IMR-90 (cell line): ENCODE results near the gene INAFM1. TPM values are rescaled to one million over a fixed set of nuclear protein-coding genes. Genes with fewer than 3 reads are reported as not detected.

Experiments
- ATAC-seq: fragments of 200-7000 bp; cut with Tn5 transposase; 2 replicates; pipeline ENCODE4 v1.9.1; 2020; ENCODE audit warnings: low read depth, mild to moderate bottlenecking, moderate library complexity
- BruUV-seq: library from RNA; stranded (reverse); fragments of 400-500 nt; replicated peaks from 2 replicates; lab custom pipeline; 2021; lab: Mats Ljungman, UMichigan
- CTCF ChIA-PET: fragments of 300-600 bp; formaldehyde crosslinking; extraction: SDS; loops from one replicate; lab custom pipeline; 2021; ENCODE audit warnings: antibody characterized with exemption; lab: Yijun Ruan, JAX
- POLR2A ChIA-PET: fragments of 300-600 bp; sonication (Branson Sonifier 250); formaldehyde crosslinking; loops from one replicate; lab custom pipeline; 2022; ENCODE audit warnings: antibody characterized with exemption; ENCODE audit not compliant: unreplicated experiment; lab: Charles Lee
- DNase-seq: peaks from one replicate; pipeline ENCODE4 v3.0.0; 2013
- H2AFZ ChIP-seq: replicated peaks from 2 replicates; pipeline ENCODE3; 2013; ENCODE audit warnings: low read length, mild to moderate bottlenecking; ENCODE audit not compliant: poor library complexity
- H2AK5ac ChIP-seq: 2 replicates; pipeline ENCODE4 v1.6.1; 2013; ENCODE audit warnings: low read depth, low read length, inconsistent platforms
- H2AK9ac ChIP-seq: replicated peaks from 2 replicates; pipeline ENCODE3; 2013; ENCODE audit warnings: mild to moderate bottlenecking, low read depth, low read length, moderate library complexity; ENCODE audit not compliant: poor library complexity
- H2BK120ac ChIP-seq: 2 replicates; pipeline ENCODE4 v1.6.1; 2013; ENCODE audit warnings: low read depth, low read length, inconsistent platforms
- H2BK15ac ChIP-seq: 3 replicates; pipeline ENCODE4 v1.6.1; 2013; ENCODE audit warnings: low read depth, low read length, inconsistent platforms
- H2BK20ac ChIP-seq: 2 replicates; pipeline ENCODE4 v1.6.1; 2013; ENCODE audit warnings: low read depth, mild to moderate bottlenecking, inconsistent platforms, low read length, moderate library complexity
- H2BK5ac ChIP-seq: 2 replicates; pipeline ENCODE4 v1.6.1; 2013; ENCODE audit warnings: mild to moderate bottlenecking, low read depth, low read length, inconsistent platforms; ENCODE audit not compliant: poor library complexity, severe bottlenecking
- H3K14ac ChIP-seq: replicated peaks from 2 replicates; pipeline ENCODE4 v1.6.1; 2013; ENCODE audit warnings: low read depth, low read length, inconsistent platforms
- H3K18ac ChIP-seq: 2 replicates; pipeline ENCODE4 v1.6.1; 2013; ENCODE audit warnings: low read depth, low read length, control low read depth
- H3K23ac ChIP-seq: 2 replicates; pipeline ENCODE4 v1.6.1; 2013; ENCODE audit warnings: low read depth, low read length, inconsistent platforms
- H3K27ac ChIP-seq: 2 replicates; pipeline ENCODE4 v1.5.1; 2013; ENCODE audit warnings: mild to moderate bottlenecking, control low read depth, low read length; ENCODE audit not compliant: insufficient read depth
- H3K27me3 ChIP-seq: 2 replicates; pipeline ENCODE4 v1.6.1; 2013; ENCODE audit warnings: low read length; ENCODE audit not compliant: control insufficient read depth, insufficient read depth
- H3K36me3 ChIP-seq: 2 replicates; pipeline ENCODE4 v1.6.1; 2013; ENCODE audit warnings: low read length, mixed read lengths; ENCODE audit not compliant: control insufficient read depth, insufficient read depth
- H3K4ac ChIP-seq: 2 replicates; pipeline ENCODE4 v1.6.1; 2013; ENCODE audit warnings: low read depth, low read length, inconsistent platforms
- H3K4me1 ChIP-seq: 2 replicates; pipeline ENCODE4 v1.6.1; 2013; ENCODE audit warnings: low read length, mixed read lengths; ENCODE audit not compliant: control insufficient read depth, insufficient read depth
- H3K4me2 ChIP-seq: 2 replicates; pipeline ENCODE4 v1.6.1; 2013; ENCODE audit warnings: low read depth, mild to moderate bottlenecking, control low read depth, low read length, moderate library complexity
- H3K4me3 ChIP-seq: 2 replicates; pipeline ENCODE4 v1.5.1; 2013; ENCODE audit warnings: low read depth, mild to moderate bottlenecking, control low read depth, low read length, moderate library complexity; ENCODE audit not compliant: insufficient read depth
- H3K56ac ChIP-seq: 2 replicates; pipeline ENCODE4 v1.6.1; 2013; ENCODE audit warnings: low read length, inconsistent platforms; ENCODE audit not compliant: insufficient read depth; ENCODE audit errors: extremely low read depth
- H3K79me1 ChIP-seq, 2 experiments: 2 replicates each; pipeline ENCODE4 v1.6.1; 2013; ENCODE audit warnings: low read length in 2 of 2, inconsistent platforms in 1 of 2, low read depth in 1 of 2
- H3K9ac ChIP-seq: 2 replicates; pipeline ENCODE4 v1.6.1; 2013; ENCODE audit warnings: low read depth, low read length, control low read depth
- H3K9me1 ChIP-seq: 2 replicates; pipeline ENCODE4 v1.6.1; 2013; ENCODE audit warnings: low read length, inconsistent platforms; ENCODE audit not compliant: insufficient read depth
- H3K9me3 ChIP-seq: 2 replicates; pipeline ENCODE4 v1.6.1; 2013; ENCODE audit warnings: low read length; ENCODE audit not compliant: control insufficient read depth, insufficient read depth
- H4K20me1 ChIP-seq: 2 replicates; pipeline ENCODE4 v1.6.1; 2013; ENCODE audit warnings: low read length, inconsistent platforms; ENCODE audit not compliant: insufficient read depth
- H4K5ac ChIP-seq: 2 replicates; pipeline ENCODE4 v1.6.1; 2013; ENCODE audit warnings: mild to moderate bottlenecking, low read depth, low read length, control low read depth
- H4K8ac ChIP-seq, 2 experiments: 2 replicates each; pipeline ENCODE4 v1.6.1; 2013; ENCODE audit warnings: low read depth in 2 of 2, low read length in 2 of 2, control low read depth in 1 of 2, inconsistent platforms in 1 of 2
- H4K91ac ChIP-seq: 2 replicates; pipeline ENCODE4 v1.6.1; 2013; ENCODE audit warnings: low read depth, low read length, inconsistent platforms; ENCODE audit not compliant: insufficient read depth
- BHLHE40 ChIP-seq: fragments of 150-350 bp; IDR thresholded peaks from 2 replicates; pipeline ENCODE4 v1.6.1; 2016; ENCODE audit warnings: mild to moderate bottlenecking, low read depth, low read length
- CEBPB ChIP-seq: IDR thresholded peaks from 2 replicates; pipeline ENCODE4 v1.6.1; 2012; ENCODE audit warnings: low read depth, low read length, improper control_type of control experiment
- CHD1 ChIP-seq: IDR thresholded peaks from 2 replicates; pipeline ENCODE4 v1.6.1; 2012; ENCODE audit warnings: low read depth, low read length, improper control_type of control experiment
- CTCF ChIP-seq: conservative IDR thresholded peaks from 2 replicates; pipeline ENCODE4 v1.5.1; 2012; ENCODE audit warnings: mild to moderate bottlenecking, low read depth, low read length, improper control_type of control experiment
- FOS ChIP-seq: fragments of 150-350 bp; IDR thresholded peaks from 2 replicates; pipeline ENCODE4 v1.6.1; 2016; ENCODE audit warnings: low read depth, low read length
- MAFK ChIP-seq: IDR thresholded peaks from 2 replicates; pipeline ENCODE4 v1.6.1; 2012; ENCODE audit warnings: low read depth, low read length, improper control_type of control experiment
- MAZ ChIP-seq: IDR thresholded peaks from 2 replicates; pipeline ENCODE4 v1.6.1; 2012; ENCODE audit warnings: low read depth, mild to moderate bottlenecking, low read length, improper control_type of control experiment, moderate library complexity, borderline replicate concordance
- MXI1 ChIP-seq: IDR thresholded peaks from 2 replicates; pipeline ENCODE4 v1.6.1; 2012; ENCODE audit warnings: low read depth, mild to moderate bottlenecking, low read length, moderate library complexity, borderline replicate concordance
- NFE2L2 ChIP-seq: fragments of 150-350 bp; IDR thresholded peaks from 2 replicates; pipeline ENCODE4 v1.6.1; 2016; ENCODE audit warnings: low read depth, mild to moderate bottlenecking, low read length
- POLR2A ChIP-seq: IDR thresholded peaks from 2 replicates; pipeline ENCODE4 v1.6.1; 2012; ENCODE audit warnings: mild to moderate bottlenecking, low read depth, low read length
- RAD21 ChIP-seq: IDR thresholded peaks from 2 replicates; pipeline ENCODE4 v1.6.1; 2012; ENCODE audit warnings: low read length, improper control_type of control experiment
- RCOR1 ChIP-seq: IDR thresholded peaks from 2 replicates; pipeline ENCODE4 v1.6.1; 2012; ENCODE audit warnings: mild to moderate bottlenecking, low read length, improper control_type of control experiment; ENCODE audit not compliant: insufficient replicate concordance
- RFX5 ChIP-seq: IDR thresholded peaks from 2 replicates; pipeline ENCODE4 v1.8.0; 2012; ENCODE audit warnings: low read depth, mild to moderate bottlenecking, low read length, moderate library complexity
- SMC3 ChIP-seq: fragments of 150-350 bp; IDR thresholded peaks from 2 replicates; pipeline ENCODE4 v1.6.1; 2016; ENCODE audit warnings: low read depth, mild to moderate bottlenecking, antibody characterized with exemption, low read length, moderate library complexity
- WGBS, 2 experiments: methylation state at CpG; one replicate each; pipeline versions ENCODE4 v1.1.5 to v1.1.7; 2013; ENCODE audit warnings: missing lambda C conversion rate in 2 of 2; ENCODE audit not compliant: insufficient read length in 1 of 2; ENCODE audit errors: extremely low coverage in 2 of 2; 5-methylcytosine and 5-hydroxymethylcytosine counted together
- dilution Hi-C: fragments of 300-500 bp; cut with HindIII; formaldehyde crosslinking; loops from one replicate; pipeline ENCODE4 v1.14.3; 2018; ENCODE audit warnings: low sequenced_read_pairs; ENCODE audit not compliant: unreplicated experiment
- in situ Hi-C: fragments of 300-500 bp; cut with MboI; formaldehyde crosslinking; loops from 3 replicates; pipeline ENCODE4 v1.14.3; 2019; ENCODE audit warnings: low sequenced_read_pairs, inconsistent platforms, mixed read lengths
- intact Hi-C: fragments of 100-400 bp; cut with micrococcal nuclease; formaldehyde crosslinking; loops from 2 replicates; pipeline ENCODE4 v1.10.0; 2022
- polyA plus RNA-seq, 3 experiments: library from polyadenylated mRNA; depleted of rRNA; stranded (reverse); fragments of >200 nt; gene quantifications; 2 replicates each; pipeline ENCODE4 v1.2.3, GENCODE V29; 2012; ENCODE audit warnings: low replicate concordance in 1 of 3
- total RNA-seq: library from RNA; depleted of rRNA; stranded (reverse); fragments of >200 nt; gene quantifications from 2 replicates; pipeline ENCODE4 v1.2.3, GENCODE V29; 2012
- TF ChIP-seq, protein P1 (sequence below): fragments of 150-350 bp; IDR thresholded peaks from 2 replicates; pipeline ENCODE4 v1.6.1; 2016; ENCODE audit warnings: low read depth, mild to moderate bottlenecking, low read length, moderate library complexity, borderline replicate concordance
- TF ChIP-seq, protein P2 (sequence below): fragments of 150-350 bp; IDR thresholded peaks from 2 replicates; pipeline ENCODE4 v1.6.1; 2017; ENCODE audit warnings: mild to moderate bottlenecking, antibody characterized with exemption, low read length, low read depth

The INAFM1 gene
- total and polyA plus RNA-seq, 2 of the 4 experiments (the other 2 are of a cell fraction), result 0.36 to 7.8 TPM

GRCh38 chr19:47309608-47310007 lies 34.9 kb downstream of the INAFM1 start, which contains the start of gene C5AR1:
Gene C5AR1 (plus strand): TSS chr19:47309861. CDS start chr19:47309896, 35 bp downstream.
- POLR2A ChIA-PET, result no interaction called here
- H3K79me1 ChIP-seq, result no peaks in the 10 kb centered on the region
- no TSS peak for BruUV-seq
- intact Hi-C loops (loop anchor here (5.0 kb wide), 2 partner anchors 38 to 388 kb away; partner anchors contain the start of gene DHX34), in situ Hi-C loops (no loop called here), dilution Hi-C loops (no loop called here)
- no peak within 1 kb of the TSS for H4K8ac ChIP-seq
- H3K4ac ChIP-seq, result peak within 1 kb of the TSS; percentile 26; the same call in 1 of the 2 replicates
- H3K14ac ChIP-seq, result no peak within 1 kb of the TSS
- H3K36me3 ChIP-seq, result no peaks in the 10 kb centered on the region
- no peak within 1 kb of the TSS for H2AK9ac ChIP-seq
- H3K27me3 ChIP-seq, result no peaks in the 10 kb centered on the region
- H3K4me1 ChIP-seq, result no peaks in the 10 kb centered on the region
- no peak within 1 kb of the TSS for H2BK20ac ChIP-seq
- WGBS, 2 experiments, result 48% methylated on average over 5 of the region's 12 CpGs; no CpG with 5 or more reads in 1 of the 2 experiments
- no peak within 1 kb of the TSS for H3K23ac ChIP-seq
- ATAC-seq (no peak), DNase-seq (no peak)
- H3K9me1 ChIP-seq, result 0 out of 2 replicates have a peak, but pooled peaks cover 4% of the 10 kb centered on the region
- H4K91ac ChIP-seq, result no peak within 1 kb of the TSS
- no peak for TF ChIP-seq NFE2L2
- TF ChIP-seq POLR2A, result no peak
- TF ChIP-seq MAFK, result no peak
- no peak for TF ChIP-seq CHD1
- TF ChIP-seq, protein P1, sequence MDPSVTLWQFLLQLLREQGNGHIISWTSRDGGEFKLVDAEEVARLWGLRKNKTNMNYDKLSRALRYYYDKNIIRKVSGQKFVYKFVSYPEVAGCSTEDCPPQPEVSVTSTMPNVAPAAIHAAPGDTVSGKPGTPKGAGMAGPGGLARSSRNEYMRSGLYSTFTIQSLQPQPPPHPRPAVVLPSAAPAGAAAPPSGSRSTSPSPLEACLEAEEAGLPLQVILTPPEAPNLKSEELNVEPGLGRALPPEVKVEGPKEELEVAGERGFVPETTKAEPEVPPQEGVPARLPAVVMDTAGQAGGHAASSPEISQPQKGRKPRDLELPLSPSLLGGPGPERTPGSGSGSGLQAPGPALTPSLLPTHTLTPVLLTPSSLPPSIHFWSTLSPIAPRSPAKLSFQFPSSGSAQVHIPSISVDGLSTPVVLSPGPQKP, result no peak
- no peak for TF ChIP-seq RCOR1
- TF ChIP-seq SMC3, result no peak
- no peak for TF ChIP-seq FOS
- TF ChIP-seq, protein P2, sequence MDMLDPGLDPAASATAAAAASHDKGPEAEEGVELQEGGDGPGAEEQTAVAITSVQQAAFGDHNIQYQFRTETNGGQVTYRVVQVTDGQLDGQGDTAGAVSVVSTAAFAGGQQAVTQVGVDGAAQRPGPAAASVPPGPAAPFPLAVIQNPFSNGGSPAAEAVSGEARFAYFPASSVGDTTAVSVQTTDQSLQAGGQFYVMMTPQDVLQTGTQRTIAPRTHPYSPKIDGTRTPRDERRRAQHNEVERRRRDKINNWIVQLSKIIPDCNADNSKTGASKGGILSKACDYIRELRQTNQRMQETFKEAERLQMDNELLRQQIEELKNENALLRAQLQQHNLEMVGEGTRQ, result no peak
- no peak for TF ChIP-seq MXI1
- no peak for TF ChIP-seq RAD21
- TF ChIP-seq CEBPB, result no peak
- TF ChIP-seq RFX5, result no peak
- TF ChIP-seq BHLHE40, result no peak
- TF ChIP-seq CTCF, result no peak
- no peak for TF ChIP-seq MAZ
- H2BK120ac ChIP-seq, result peak within 1 kb of the TSS; percentile 31; the same call in 1 of the 2 replicates
- no peak within 1 kb of the TSS for H3K4me2 ChIP-seq
- H2AFZ ChIP-seq, result peak within 1 kb of the TSS; percentile 23
- H3K27ac ChIP-seq, result no peak within 1 kb of the TSS
- CTCF ChIA-PET, result interaction anchor here (1.3 kb wide), 1 partner anchor 81 kb away, joined by 4 read pairs; no protein-coding TSS in a partner anchor
- no peak within 1 kb of the TSS for H2BK15ac ChIP-seq
- H4K5ac ChIP-seq, result no peak within 1 kb of the TSS
- H4K20me1 ChIP-seq, result no peaks in the 10 kb centered on the region
- no peak within 1 kb of the TSS for H2BK5ac ChIP-seq
- no peak within 1 kb of the TSS for H3K4me3 ChIP-seq
- no peak within 1 kb of the TSS for H3K56ac ChIP-seq
- no peak within 1 kb of the TSS for H2AK5ac ChIP-seq
- H3K9me3 ChIP-seq, result no peaks in the 10 kb centered on the region
- no peak within 1 kb of the TSS for H3K18ac ChIP-seq
- H3K9ac ChIP-seq, result no peak within 1 kb of the TSS
